Measurements from ENCODE around the gene PPP6R3.

DNA sequence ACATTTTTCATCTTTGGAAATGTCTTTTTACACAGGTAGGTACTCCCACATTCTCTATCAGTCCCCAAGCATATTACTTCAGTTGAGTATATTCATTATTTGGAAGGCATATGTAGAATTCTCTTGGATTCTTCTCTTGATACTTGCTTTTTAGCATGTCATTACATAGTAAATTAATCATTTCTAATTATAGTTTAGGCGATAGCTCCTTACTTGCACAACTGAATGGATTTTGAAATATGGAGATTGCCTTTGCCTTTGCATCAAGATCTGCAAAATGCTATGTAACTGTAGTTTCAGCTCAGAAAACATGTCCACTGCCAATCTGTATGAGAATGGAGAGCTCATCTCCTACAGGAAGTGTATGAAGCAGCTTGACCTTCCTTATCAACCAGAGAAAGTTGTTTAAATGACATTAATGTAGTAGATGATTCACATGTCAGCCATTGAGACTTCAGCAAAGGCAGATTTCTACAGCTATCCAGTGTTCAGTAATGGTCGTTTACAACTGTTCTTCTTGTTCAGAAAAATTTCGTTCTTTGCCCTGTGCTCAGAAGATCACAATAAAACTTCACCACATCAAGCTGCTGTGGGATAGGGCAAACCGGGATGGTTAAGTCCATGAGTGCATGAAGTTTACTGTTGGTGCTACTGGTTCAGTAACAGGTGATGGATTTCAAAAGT, 61.6 kb downstream of the PPP6R3 start:
- TF ChIP-seq, protein P1, sequence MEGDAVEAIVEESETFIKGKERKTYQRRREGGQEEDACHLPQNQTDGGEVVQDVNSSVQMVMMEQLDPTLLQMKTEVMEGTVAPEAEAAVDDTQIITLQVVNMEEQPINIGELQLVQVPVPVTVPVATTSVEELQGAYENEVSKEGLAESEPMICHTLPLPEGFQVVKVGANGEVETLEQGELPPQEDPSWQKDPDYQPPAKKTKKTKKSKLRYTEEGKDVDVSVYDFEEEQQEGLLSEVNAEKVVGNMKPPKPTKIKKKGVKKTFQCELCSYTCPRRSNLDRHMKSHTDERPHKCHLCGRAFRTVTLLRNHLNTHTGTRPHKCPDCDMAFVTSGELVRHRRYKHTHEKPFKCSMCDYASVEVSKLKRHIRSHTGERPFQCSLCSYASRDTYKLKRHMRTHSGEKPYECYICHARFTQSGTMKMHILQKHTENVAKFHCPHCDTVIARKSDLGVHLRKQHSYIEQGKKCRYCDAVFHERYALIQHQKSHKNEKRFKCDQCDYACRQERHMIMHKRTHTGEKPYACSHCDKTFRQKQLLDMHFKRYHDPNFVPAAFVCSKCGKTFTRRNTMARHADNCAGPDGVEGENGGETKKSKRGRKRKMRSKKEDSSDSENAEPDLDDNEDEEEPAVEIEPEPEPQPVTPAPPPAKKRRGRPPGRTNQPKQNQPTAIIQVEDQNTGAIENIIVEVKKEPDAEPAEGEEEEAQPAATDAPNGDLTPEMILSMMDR (conservative IDR thresholded peaks at IDR 0.05 in 1 of 2, IDR thresholded peaks at IDR 0.05 in 1 of 2; ENCODE audit: extremely low read depth in 1 of 2, insufficient read depth in 1 of 2, low read depth in 1 of 2, low read length in 2 of 2) = no peak
- TF ChIP-seq EZH2 (IDR thresholded peaks at IDR 0.05; ENCODE audit: borderline replicate concordance, low read length) = no peak
